HEK293 (cell line): Measurements from ENCODE around the gene MALSU1.

Experiments
- ATF2 ChIP-seq: fragments of 450-650 bp; formaldehyde crosslinking; IDR thresholded peaks from 2 replicates; pipeline ENCODE4 v1.5.1; 2016; ENCODE audit warnings: missing biosample characterization, missing genetic modification characterization, low read depth
- GLI4 ChIP-seq: fragments of 450-650 bp; formaldehyde crosslinking; IDR thresholded peaks from 2 replicates; pipeline ENCODE4 v1.5.1; 2016; ENCODE audit warnings: missing biosample characterization, missing genetic modification characterization
- PATZ1 ChIP-seq: fragments of 450-650 bp; formaldehyde crosslinking; IDR thresholded peaks from 2 replicates; pipeline ENCODE4 v1.5.1; 2016; ENCODE audit warnings: missing biosample characterization, missing genetic modification characterization
- ZFP3 ChIP-seq: fragments of 450-650 bp; formaldehyde crosslinking; IDR thresholded peaks from 2 replicates; pipeline ENCODE4 v1.5.1; 2016; ENCODE audit warnings: low read depth, missing biosample characterization, missing genetic modification characterization
- ZNF138 ChIP-seq: fragments of 450-650 bp; formaldehyde crosslinking; IDR thresholded peaks from 2 replicates; pipeline ENCODE4 v1.5.1; 2016; ENCODE audit warnings: missing biosample characterization, missing genetic modification characterization, borderline replicate concordance
- ZNF501 ChIP-seq: fragments of 450-650 bp; formaldehyde crosslinking; IDR thresholded peaks from 2 replicates; pipeline ENCODE4 v1.5.1; 2016; ENCODE audit warnings: missing biosample characterization, missing genetic modification characterization
- ZNF610 ChIP-seq: fragments of 450-650 bp; formaldehyde crosslinking; IDR thresholded peaks from 2 replicates; pipeline ENCODE4 v1.5.1; 2016; ENCODE audit warnings: missing biosample characterization, missing genetic modification characterization, borderline replicate concordance
- ZNF707 ChIP-seq: fragments of 450-650 bp; formaldehyde crosslinking; IDR thresholded peaks from 2 replicates; pipeline ENCODE4 v1.5.1; 2016; ENCODE audit warnings: missing biosample characterization, missing genetic modification characterization
- TF ChIP-seq, protein P1 (sequence below): fragments of 450-650 bp; formaldehyde crosslinking; IDR thresholded peaks from 2 replicates; pipeline ENCODE4 v1.5.1; 2016; ENCODE audit warnings: missing biosample characterization, missing genetic modification characterization
- TF ChIP-seq, protein P2 (sequence below): fragments of 450-650 bp; formaldehyde crosslinking; IDR thresholded peaks from 2 replicates; pipeline ENCODE4 v1.5.1; 2016; ENCODE audit warnings: missing biosample characterization, missing genetic modification characterization
- TF ChIP-seq, protein P3 (sequence below): fragments of 450-650 bp; formaldehyde crosslinking; IDR thresholded peaks from 2 replicates; pipeline ENCODE4 v1.5.1; 2016; ENCODE audit warnings: missing biosample characterization, missing genetic modification characterization

DNA sequence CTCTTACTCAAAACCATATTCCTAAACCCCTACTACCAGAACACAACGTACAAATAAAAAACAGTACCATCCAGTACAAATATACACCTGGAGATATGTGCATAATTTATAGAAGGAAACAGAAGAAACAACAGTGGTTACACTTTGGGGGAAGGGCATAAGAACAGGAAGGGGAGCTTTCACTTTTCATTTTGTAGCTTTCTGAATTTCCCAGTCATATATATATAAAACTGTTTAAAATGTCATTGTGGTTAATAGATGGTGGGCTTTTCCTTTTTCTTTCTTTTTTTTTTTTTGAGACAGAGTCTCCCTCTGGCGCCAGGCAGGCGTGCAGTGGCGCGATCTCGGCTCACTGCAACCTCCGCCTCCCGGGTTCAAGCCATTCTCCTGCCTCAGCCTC lies 47.2 kb downstream of the MALSU1 start:
- TF ChIP-seq, protein P1, sequence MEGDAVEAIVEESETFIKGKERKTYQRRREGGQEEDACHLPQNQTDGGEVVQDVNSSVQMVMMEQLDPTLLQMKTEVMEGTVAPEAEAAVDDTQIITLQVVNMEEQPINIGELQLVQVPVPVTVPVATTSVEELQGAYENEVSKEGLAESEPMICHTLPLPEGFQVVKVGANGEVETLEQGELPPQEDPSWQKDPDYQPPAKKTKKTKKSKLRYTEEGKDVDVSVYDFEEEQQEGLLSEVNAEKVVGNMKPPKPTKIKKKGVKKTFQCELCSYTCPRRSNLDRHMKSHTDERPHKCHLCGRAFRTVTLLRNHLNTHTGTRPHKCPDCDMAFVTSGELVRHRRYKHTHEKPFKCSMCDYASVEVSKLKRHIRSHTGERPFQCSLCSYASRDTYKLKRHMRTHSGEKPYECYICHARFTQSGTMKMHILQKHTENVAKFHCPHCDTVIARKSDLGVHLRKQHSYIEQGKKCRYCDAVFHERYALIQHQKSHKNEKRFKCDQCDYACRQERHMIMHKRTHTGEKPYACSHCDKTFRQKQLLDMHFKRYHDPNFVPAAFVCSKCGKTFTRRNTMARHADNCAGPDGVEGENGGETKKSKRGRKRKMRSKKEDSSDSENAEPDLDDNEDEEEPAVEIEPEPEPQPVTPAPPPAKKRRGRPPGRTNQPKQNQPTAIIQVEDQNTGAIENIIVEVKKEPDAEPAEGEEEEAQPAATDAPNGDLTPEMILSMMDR (tag by site-specific recombination): no peak
- TF ChIP-seq, protein P2, sequence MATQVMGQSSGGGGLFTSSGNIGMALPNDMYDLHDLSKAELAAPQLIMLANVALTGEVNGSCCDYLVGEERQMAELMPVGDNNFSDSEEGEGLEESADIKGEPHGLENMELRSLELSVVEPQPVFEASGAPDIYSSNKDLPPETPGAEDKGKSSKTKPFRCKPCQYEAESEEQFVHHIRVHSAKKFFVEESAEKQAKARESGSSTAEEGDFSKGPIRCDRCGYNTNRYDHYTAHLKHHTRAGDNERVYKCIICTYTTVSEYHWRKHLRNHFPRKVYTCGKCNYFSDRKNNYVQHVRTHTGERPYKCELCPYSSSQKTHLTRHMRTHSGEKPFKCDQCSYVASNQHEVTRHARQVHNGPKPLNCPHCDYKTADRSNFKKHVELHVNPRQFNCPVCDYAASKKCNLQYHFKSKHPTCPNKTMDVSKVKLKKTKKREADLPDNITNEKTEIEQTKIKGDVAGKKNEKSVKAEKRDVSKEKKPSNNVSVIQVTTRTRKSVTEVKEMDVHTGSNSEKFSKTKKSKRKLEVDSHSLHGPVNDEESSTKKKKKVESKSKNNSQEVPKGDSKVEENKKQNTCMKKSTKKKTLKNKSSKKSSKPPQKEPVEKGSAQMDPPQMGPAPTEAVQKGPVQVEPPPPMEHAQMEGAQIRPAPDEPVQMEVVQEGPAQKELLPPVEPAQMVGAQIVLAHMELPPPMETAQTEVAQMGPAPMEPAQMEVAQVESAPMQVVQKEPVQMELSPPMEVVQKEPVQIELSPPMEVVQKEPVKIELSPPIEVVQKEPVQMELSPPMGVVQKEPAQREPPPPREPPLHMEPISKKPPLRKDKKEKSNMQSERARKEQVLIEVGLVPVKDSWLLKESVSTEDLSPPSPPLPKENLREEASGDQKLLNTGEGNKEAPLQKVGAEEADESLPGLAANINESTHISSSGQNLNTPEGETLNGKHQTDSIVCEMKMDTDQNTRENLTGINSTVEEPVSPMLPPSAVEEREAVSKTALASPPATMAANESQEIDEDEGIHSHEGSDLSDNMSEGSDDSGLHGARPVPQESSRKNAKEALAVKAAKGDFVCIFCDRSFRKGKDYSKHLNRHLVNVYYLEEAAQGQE (tag by site-specific recombination): no peak
- TF ChIP-seq PATZ1: no peak
- no peak for TF ChIP-seq ATF2
- no peak for TF ChIP-seq GLI4
- TF ChIP-seq ZNF501 (tag by site-specific recombination): no peak
- no peak for TF ChIP-seq ZNF610 (tag by site-specific recombination)
- TF ChIP-seq ZNF707 (tag by site-specific recombination): no peak
- no peak for TF ChIP-seq ZNF138 (tag by site-specific recombination)
- TF ChIP-seq ZFP3: no peak
- TF ChIP-seq, protein P3, sequence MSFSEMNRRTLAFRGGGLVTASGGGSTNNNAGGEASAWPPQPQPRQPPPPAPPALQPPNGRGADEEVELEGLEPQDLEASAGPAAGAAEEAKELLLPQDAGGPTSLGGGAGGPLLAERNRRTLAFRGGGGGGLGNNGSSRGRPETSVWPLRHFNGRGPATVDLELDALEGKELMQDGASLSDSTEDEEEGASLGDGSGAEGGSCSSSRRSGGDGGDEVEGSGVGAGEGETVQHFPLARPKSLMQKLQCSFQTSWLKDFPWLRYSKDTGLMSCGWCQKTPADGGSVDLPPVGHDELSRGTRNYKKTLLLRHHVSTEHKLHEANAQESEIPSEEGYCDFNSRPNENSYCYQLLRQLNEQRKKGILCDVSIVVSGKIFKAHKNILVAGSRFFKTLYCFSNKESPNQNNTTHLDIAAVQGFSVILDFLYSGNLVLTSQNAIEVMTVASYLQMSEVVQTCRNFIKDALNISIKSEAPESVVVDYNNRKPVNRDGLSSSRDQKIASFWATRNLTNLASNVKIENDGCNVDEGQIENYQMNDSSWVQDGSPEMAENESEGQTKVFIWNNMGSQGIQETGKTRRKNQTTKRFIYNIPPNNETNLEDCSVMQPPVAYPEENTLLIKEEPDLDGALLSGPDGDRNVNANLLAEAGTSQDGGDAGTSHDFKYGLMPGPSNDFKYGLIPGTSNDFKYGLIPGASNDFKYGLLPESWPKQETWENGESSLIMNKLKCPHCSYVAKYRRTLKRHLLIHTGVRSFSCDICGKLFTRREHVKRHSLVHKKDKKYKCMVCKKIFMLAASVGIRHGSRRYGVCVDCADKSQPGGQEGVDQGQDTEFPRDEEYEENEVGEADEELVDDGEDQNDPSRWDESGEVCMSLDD (tag by site-specific recombination): no peak
